ENCODE data around the gene MTPN.

The MTPN gene

DNA sequence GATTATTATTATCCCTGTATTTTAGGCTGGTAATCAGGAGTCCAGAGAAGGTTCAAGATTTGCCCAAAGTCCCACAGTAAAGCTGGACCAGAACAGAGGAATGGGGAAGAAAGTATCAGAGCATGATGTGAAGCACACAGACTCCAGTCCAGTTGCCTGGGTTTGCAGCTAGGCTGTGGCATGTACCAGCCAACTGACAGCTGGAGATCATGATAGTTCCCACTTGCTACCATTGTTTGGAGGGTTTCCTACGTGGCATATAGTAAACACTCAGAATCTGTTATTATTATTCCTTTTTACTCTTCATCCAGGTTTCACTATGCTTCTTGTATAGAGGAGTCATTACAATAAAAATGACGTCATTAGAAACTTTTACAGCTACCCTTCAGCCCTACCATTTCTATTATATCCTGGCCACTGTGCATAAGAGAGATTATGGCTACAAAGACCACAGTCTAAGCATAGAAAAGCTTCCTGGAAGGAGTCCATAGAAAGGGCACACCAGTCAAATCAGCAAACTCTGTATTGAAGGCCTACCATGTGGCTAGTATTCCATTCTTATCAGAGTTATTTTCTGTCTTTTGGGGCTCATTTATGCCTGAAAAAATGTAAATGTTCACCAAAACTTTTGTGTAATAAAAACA is 66.6 kb downstream of the MTPN start:
- TF ChIP-seq, protein P1, sequence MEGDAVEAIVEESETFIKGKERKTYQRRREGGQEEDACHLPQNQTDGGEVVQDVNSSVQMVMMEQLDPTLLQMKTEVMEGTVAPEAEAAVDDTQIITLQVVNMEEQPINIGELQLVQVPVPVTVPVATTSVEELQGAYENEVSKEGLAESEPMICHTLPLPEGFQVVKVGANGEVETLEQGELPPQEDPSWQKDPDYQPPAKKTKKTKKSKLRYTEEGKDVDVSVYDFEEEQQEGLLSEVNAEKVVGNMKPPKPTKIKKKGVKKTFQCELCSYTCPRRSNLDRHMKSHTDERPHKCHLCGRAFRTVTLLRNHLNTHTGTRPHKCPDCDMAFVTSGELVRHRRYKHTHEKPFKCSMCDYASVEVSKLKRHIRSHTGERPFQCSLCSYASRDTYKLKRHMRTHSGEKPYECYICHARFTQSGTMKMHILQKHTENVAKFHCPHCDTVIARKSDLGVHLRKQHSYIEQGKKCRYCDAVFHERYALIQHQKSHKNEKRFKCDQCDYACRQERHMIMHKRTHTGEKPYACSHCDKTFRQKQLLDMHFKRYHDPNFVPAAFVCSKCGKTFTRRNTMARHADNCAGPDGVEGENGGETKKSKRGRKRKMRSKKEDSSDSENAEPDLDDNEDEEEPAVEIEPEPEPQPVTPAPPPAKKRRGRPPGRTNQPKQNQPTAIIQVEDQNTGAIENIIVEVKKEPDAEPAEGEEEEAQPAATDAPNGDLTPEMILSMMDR (IDR thresholded peaks at IDR 0.05) = no peak
- no peaks in the 10 kb centered on the region for H3K4me1 ChIP-seq
- H3K9me3 ChIP-seq (ENCODE audit: control insufficient read depth, low read length) = no peaks in the 10 kb centered on the region
- H3K27ac ChIP-seq = no peak overlapping the region
- H3K4me2 ChIP-seq (ENCODE audit: low read length) = no peak overlapping the region
- no peak overlapping the region for H3K9ac ChIP-seq
- no peak overlapping the region for H3K4me3 ChIP-seq (ENCODE audit: low read depth, low read length)
- H3K27me3 ChIP-seq (ENCODE audit: control insufficient read depth, insufficient read depth, low read length) = no peaks in the 10 kb centered on the region
- no peak overlapping the region for H2AFZ ChIP-seq
- no peaks in the 10 kb centered on the region for H3K79me2 ChIP-seq
- H3K36me3 ChIP-seq (ENCODE audit: control insufficient read depth, insufficient read depth, low read length) = no peaks in the 10 kb centered on the region

DNA sequence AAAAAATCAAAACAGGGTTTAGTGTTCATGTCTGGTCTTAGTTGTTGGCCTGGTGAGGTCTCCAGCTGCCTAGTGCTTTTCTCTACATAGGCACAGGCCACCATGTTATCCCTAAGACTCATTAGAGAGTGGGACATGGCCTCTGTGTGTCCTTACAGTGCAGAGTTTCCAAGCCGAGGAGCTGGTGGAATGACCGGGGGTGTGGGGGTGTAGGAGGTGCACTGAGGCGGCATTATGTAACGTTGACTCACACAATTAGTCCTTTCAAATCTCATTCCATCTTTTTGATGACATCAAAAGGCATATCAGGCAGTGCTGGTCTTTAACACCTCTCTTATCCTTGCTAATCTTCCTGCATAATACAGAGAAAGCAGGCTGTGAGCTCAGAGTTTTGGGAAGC is 71.3 kb downstream of the MTPN start:
- Histone ChIP-seq H3K9me3 (ENCODE audit: control insufficient read depth, low read length) (no peaks in the 10 kb centered on the region), H3K36me3 (ENCODE audit: control insufficient read depth, insufficient read depth, low read length) (no peaks in the 10 kb centered on the region), H3K4me2 (ENCODE audit: low read length) (no peak overlapping the region), H3K4me1 (no peaks in the 10 kb centered on the region), H3K27ac (no peak overlapping the region), H3K4me3 (ENCODE audit: low read depth, low read length) (no peak overlapping the region), H2AFZ (no peak overlapping the region), H3K79me2 (no peaks in the 10 kb centered on the region), H3K27me3 (ENCODE audit: control insufficient read depth, insufficient read depth, low read length) (no peaks in the 10 kb centered on the region), H3K9ac (no peak overlapping the region)
- TF ChIP-seq, protein P1 (IDR thresholded peaks at IDR 0.05) = no peak

DNA sequence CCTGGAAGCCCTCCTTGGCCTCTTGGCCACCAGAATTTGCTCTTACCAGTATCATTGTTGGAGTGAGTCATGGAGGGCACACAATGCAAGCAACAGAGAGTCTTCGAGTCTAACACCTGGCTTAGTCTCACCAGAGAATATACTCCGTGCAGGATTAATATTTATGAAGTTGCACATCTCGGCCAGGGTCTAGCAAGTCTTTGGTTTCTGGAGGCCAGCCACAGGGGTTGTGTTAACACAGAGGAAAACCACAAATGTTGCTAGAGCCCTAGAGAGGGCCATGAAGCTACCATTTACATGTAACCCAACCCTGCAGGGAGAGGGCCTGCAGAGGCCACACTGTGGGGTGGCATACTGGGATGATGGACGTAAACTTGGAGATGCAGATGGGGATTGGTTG is 71.8 kb downstream of the MTPN start:
- Histone ChIP-seq H3K4me3 (ENCODE audit: low read depth, low read length) (no peak overlapping the region), H3K4me2 (ENCODE audit: low read length) (no peak overlapping the region), H3K27ac (no peak overlapping the region), H3K4me1 (no peaks in the 10 kb centered on the region), H3K79me2 (no peaks in the 10 kb centered on the region), H2AFZ (no peak overlapping the region), H3K36me3 (ENCODE audit: control insufficient read depth, insufficient read depth, low read length) (no peaks in the 10 kb centered on the region), H3K27me3 (ENCODE audit: control insufficient read depth, insufficient read depth, low read length) (no peaks in the 10 kb centered on the region), H3K9ac (no peak overlapping the region), H3K9me3 (ENCODE audit: control insufficient read depth, low read length) (no peaks in the 10 kb centered on the region)
- TF ChIP-seq, protein P1 (IDR thresholded peaks at IDR 0.05) = no peak

DNA sequence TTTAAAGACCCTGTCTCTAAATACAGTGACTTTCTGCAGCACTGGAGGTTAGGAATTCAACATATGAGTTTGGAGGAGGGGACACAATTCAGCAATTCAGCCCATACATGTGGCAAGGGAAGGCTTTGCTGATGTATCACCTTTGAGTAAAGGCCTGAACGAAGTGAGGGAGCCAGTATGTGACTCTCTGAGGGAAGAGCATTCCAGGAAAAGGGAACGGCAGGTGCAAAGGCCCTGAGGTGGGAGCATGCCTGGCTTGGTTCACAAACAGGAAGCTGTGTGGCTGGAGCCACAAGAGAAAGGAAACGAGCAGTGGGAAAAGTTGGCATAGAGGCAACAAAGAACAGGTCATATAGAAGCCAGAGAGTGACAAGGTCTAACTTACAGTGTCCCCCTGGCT is 72.9 kb downstream of the MTPN start:
- TF ChIP-seq, protein P1 (IDR thresholded peaks at IDR 0.05) = no peak

More for the DNA sequence above, 72.9 kb downstream of the MTPN start:
- no peak overlapping the region for H3K4me3 ChIP-seq (ENCODE audit: low read depth, low read length)
- H2AFZ ChIP-seq = no peak overlapping the region
- no peaks in the 10 kb centered on the region for H3K36me3 ChIP-seq (ENCODE audit: control insufficient read depth, insufficient read depth, low read length)
- no peak overlapping the region for H3K27ac ChIP-seq
- H3K4me1 ChIP-seq = no peaks in the 10 kb centered on the region
- H3K79me2 ChIP-seq = no peaks in the 10 kb centered on the region
- H3K9me3 ChIP-seq (ENCODE audit: control insufficient read depth, low read length) = no peaks in the 10 kb centered on the region
- no peaks in the 10 kb centered on the region for H3K27me3 ChIP-seq (ENCODE audit: control insufficient read depth, insufficient read depth, low read length)
- no peak overlapping the region for H3K4me2 ChIP-seq (ENCODE audit: low read length)
- H3K9ac ChIP-seq = no peak overlapping the region
